ENCODE data around the gene RAD9A. TPM values are rescaled to one million over a fixed set of nuclear protein-coding genes. Genes with fewer than 3 reads are reported as not detected.

The RAD9A gene
- total and polyA plus RNA-seq, 2 experiments from 2014 or later, result 13.9 to 17.0 TPM

DNA sequence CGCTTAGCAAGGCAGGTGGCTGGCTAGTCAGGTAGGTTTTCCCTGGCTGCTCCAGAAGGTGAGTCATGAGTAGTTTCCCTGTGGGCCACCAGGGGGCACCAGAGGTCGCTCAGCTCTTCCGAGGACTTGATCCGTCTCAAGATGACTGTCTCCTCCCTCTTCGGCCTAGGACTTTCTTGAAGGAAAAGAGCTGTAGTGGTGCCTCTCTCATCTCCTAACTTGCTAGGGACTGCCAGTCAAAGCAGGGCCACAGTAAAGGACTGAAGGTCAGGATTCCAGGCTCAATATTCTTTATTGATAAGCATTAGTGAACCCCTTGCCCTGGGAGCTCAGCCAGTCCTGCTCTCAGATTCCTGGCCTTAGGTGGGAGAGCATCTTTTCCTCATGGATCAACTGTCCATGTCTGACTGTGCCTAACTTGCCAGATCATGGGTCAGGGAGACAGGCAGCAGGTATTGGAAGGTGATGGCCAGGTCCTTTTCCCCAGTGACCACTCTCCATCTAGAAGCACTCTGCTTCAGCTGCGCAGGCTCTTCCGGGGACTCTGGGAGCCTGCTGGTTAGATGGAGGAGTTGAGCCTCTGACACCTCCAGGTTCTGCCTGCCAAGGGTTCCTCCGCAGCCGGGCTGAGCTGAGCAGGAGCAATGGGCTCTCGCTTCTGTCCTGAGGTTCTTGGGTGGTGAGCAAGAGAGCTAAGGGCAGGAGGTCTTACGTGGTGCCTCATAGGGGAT lies 40.3 kb upstream of the RAD9A start:
- no peak overlapping the region for H3K27ac Mint-ChIP-seq
- DNase-seq (ENCODE audit: low spot score), result peak; percentile 90
- peak; percentile 29 for ATAC-seq

More for the DNA sequence above, 40.3 kb upstream of the RAD9A start:
- no peaks in the 10 kb centered on the region for H3K36me3 ChIP-seq (ENCODE audit: insufficient read depth)
- Mint-ChIP-seq H3K9me3 (no peaks in the 10 kb centered on the region; the same call in 2 of the 3 replicates), H3K36me3 (ENCODE audit: low read depth) (no peaks in the 10 kb centered on the region), H3K4me1 (peaks cover 26% of the 10 kb centered on the region), H3K4me3 (peak overlapping the region; percentile 46; the same call in 2 of the 3 replicates), H3K27me3 (ENCODE audit: insufficient read depth, low read depth, poor library complexity) (peaks cover 17% of the 10 kb centered on the region)
- no peak overlapping the region for H3K4me2 ChIP-seq
- no peaks in the 10 kb centered on the region; the same call in 1 of the 2 replicates for H4K20me1 ChIP-seq (replicated peaks; ENCODE audit: insufficient read depth)
- H2AFZ ChIP-seq, result no peak overlapping the region
- H3K9me2 ChIP-seq (ENCODE audit: insufficient read depth), result no peaks in the 10 kb centered on the region
- TF ChIP-seq CREB1 (CRISPR knock-in tag; IDR thresholded peaks at IDR 0.05; ENCODE audit: low read depth), result no peak
- TF ChIP-seq ZNF114 (CRISPR knock-in tag; IDR thresholded peaks at IDR 0.05), result no peak
- no peak for TF ChIP-seq NANOG (IDR thresholded peaks at IDR 0.05; ENCODE audit: borderline replicate concordance)
- no peak for TF ChIP-seq ZNF462 (CRISPR knock-in tag; IDR thresholded peaks at IDR 0.05)
- no peak for TF ChIP-seq EZH2 (IDR thresholded peaks at IDR 0.05; ENCODE audit: low read depth, unreplicated experiment)
- TF ChIP-seq, protein P1, sequence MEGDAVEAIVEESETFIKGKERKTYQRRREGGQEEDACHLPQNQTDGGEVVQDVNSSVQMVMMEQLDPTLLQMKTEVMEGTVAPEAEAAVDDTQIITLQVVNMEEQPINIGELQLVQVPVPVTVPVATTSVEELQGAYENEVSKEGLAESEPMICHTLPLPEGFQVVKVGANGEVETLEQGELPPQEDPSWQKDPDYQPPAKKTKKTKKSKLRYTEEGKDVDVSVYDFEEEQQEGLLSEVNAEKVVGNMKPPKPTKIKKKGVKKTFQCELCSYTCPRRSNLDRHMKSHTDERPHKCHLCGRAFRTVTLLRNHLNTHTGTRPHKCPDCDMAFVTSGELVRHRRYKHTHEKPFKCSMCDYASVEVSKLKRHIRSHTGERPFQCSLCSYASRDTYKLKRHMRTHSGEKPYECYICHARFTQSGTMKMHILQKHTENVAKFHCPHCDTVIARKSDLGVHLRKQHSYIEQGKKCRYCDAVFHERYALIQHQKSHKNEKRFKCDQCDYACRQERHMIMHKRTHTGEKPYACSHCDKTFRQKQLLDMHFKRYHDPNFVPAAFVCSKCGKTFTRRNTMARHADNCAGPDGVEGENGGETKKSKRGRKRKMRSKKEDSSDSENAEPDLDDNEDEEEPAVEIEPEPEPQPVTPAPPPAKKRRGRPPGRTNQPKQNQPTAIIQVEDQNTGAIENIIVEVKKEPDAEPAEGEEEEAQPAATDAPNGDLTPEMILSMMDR (conservative IDR thresholded peaks at IDR 0.05; ENCODE audit: low read depth in 2 of 2), result peak; percentile 85 to 91
- no peak for TF ChIP-seq ZNF331 (CRISPR knock-in tag; IDR thresholded peaks at IDR 0.05; ENCODE audit: low read depth)
- H3K4me3 ChIP-seq, result no peak overlapping the region
- 0 out of 2 replicates have a peak, but pooled peaks cover 14% of the 10 kb centered on the region for H3F3A ChIP-seq (replicated peaks; ENCODE audit: low read depth)
- H3K79me2 ChIP-seq (replicated peaks; ENCODE audit: insufficient read depth), result no peaks in the 10 kb centered on the region
- H3K27ac ChIP-seq (ENCODE audit: low read depth), result no peak overlapping the region
- H3K27me3 ChIP-seq (ENCODE audit: insufficient read depth), result no peaks in the 10 kb centered on the region
- H3K4me1 ChIP-seq (ENCODE audit: insufficient read depth), result peaks cover 9% of the 10 kb centered on the region

All from GM23338 (cell line).